Sigmoid colon (tissue), 7 donors: ENCODE measurements around the gene TNFSF15. TPM values are rescaled to one million over a fixed set of nuclear protein-coding genes. Genes with fewer than 3 reads are reported as not detected.

Source experiments
- DNase-seq: peaks from one replicate; pipeline ENCODE4 v3.0.0-alpha.2; 2019
- H3K27ac ChIP-seq, 4 donors: fragments of 200-600 bp; sonication (generic); one replicate each; pipeline ENCODE4 v1.5.1; 2016 to 2019; ENCODE audit warnings: mild to moderate bottlenecking in 1 of 4
- H3K27me3 ChIP-seq, 3 donors: fragments of 200-600 bp; sonication (generic); one replicate each; pipeline ENCODE4 v1.5.1; 2019; ENCODE audit warnings: mild to moderate bottlenecking in 1 of 3
- H3K36me3 ChIP-seq, 4 donors: fragments of 200-600 bp; sonication (generic); one replicate each; pipeline ENCODE4 v1.5.1; 2016 to 2019
- H3K4me1 ChIP-seq, 4 donors: fragments of 200-600 bp; sonication (generic); one replicate each; pipeline ENCODE4 v1.5.1; 2017 to 2019
- H3K4me3 ChIP-seq, 4 donors: fragments of 200-600 bp; sonication (generic); one replicate each; pipeline ENCODE4 v1.5.1; 2017 to 2019; ENCODE audit warnings: mild to moderate bottlenecking in 2 of 4, moderate library complexity in 1 of 4
- H3K9me3 ChIP-seq, 4 donors: fragments of 200-600 bp in 3 of 4; sonication (generic) in 3 of 4; one replicate each; pipeline versions ENCODE4 v1.5.1 to v1.6.1; 2013 to 2019
- EP300 ChIP-seq, 4 donors: sonication (generic); formaldehyde crosslinking; IDR thresholded peaks; one replicate each; pipeline ENCODE4 v1.6.1; 2017; ENCODE audit warnings: antibody characterized with exemption in 4 of 4
- POLR2A ChIP-seq, 2 donors: fragments of 450-650 bp; IDR thresholded peaks; one replicate each; pipeline ENCODE4 v1.6.1; 2016; ENCODE audit warnings: antibody characterized with exemption in 2 of 2, mild to moderate bottlenecking in 2 of 2, moderate library complexity in 2 of 2
- POLR2AphosphoS5 ChIP-seq, 4 donors: sonication (generic); formaldehyde crosslinking; IDR thresholded peaks; one replicate each; pipeline ENCODE4 v1.6.1; 2017; ENCODE audit warnings: antibody characterized with exemption in 4 of 4
- WGBS, 2 donors: extraction: QIAGEN DNeasy Blood & Tissue Kit; methylation state at CpG; one replicate each; pipeline ENCODE4 v1.1.7; 2013; 5-methylcytosine and 5-hydroxymethylcytosine counted together
- intact Hi-C: fragments of 100-400 bp; cut with DNase I; formaldehyde crosslinking; loops from one replicate; pipeline ENCODE4 v1.15.1; 2023
- polyA plus RNA-seq, 3 donors: library from polyadenylated mRNA; stranded (reverse); fragments of 200-250 nt; gene quantifications; one replicate each; pipeline ENCODE4 v1.2.3, GENCODE V29; 2013
- total RNA-seq, 4 donors: library from RNA; depleted of rRNA; stranded (reverse); fragments of >200 nt; gene quantifications; one replicate each; pipeline ENCODE4 v1.1.0, GENCODE V29; 2016
- TF ChIP-seq, protein P1 (sequence below), 4 experiments: fragments of 450-650 bp in 3 of 4; fragments of 200-600 bp in 1 of 4; IDR thresholded peaks; one replicate each; pipeline ENCODE4 v1.5.1; 2016 to 2019; ENCODE audit warnings: antibody characterized with exemption in 4 of 4, mild to moderate bottlenecking in 3 of 4, moderate library complexity in 2 of 4
- donor health status: healthy with polysubstance abuse.
- donor health status: Bipolar disorder and iron deficiency.
- donor health status: healthy.

TNFSF15 gene
- total and polyA plus RNA-seq, 7 donors = 0.60 to 13.2 (median 2.3) TPM

DNA sequence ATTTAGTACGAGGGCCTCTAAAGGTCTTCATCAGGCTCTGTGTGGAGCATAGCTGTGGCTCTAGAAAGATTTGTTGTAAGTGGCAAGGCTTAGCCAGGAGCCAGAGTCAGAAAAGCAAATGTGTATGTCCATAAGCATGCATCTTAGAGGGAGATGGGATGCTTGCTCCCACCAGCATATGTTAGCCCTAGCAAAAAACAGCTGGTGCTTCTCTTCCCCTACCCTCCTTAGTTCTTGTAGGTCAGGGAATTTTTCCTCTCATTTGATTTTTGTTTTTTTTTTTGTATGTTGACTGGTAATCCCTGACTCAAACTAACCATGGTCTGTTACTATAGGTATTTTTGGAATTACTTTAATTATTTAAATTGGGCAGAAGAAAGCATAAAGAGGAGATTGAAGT is 7.7 kb downstream of the TNFSF15 start:
- no peaks in the 10 kb centered on the region for H3K27me3 ChIP-seq
- TF ChIP-seq, protein P1, sequence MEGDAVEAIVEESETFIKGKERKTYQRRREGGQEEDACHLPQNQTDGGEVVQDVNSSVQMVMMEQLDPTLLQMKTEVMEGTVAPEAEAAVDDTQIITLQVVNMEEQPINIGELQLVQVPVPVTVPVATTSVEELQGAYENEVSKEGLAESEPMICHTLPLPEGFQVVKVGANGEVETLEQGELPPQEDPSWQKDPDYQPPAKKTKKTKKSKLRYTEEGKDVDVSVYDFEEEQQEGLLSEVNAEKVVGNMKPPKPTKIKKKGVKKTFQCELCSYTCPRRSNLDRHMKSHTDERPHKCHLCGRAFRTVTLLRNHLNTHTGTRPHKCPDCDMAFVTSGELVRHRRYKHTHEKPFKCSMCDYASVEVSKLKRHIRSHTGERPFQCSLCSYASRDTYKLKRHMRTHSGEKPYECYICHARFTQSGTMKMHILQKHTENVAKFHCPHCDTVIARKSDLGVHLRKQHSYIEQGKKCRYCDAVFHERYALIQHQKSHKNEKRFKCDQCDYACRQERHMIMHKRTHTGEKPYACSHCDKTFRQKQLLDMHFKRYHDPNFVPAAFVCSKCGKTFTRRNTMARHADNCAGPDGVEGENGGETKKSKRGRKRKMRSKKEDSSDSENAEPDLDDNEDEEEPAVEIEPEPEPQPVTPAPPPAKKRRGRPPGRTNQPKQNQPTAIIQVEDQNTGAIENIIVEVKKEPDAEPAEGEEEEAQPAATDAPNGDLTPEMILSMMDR (IDR thresholded peaks at IDR 0.05) = no peak
- TF ChIP-seq POLR2A (IDR thresholded peaks at IDR 0.05) (no peak), POLR2AphosphoS5 (IDR thresholded peaks at IDR 0.05) (no peak), EP300 (IDR thresholded peaks at IDR 0.05) (no peak)

DNA sequence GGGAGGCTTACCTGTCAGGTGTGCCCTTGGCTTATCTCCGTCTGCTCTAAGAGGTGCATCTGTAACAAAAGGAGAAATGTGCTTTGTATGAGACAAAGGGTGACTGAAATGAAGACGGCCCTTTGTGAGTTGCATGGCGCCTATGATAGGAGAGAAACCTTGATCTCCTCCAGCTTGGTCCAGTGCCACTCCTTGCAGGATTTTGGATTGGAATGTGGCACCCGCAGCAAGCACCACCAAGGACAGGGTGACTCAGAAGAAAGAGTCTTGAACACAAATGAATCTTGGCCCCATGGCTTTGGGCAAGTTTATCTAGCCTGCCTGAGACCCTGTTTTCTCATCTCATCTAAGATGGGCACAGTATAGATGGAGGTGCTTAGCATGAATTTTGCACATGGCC is 13.4 kb downstream of the TNFSF15 start:
- Histone ChIP-seq H3K36me3 (no peaks in the 10 kb centered on the region), H3K27ac (no peak overlapping the region), H3K4me3 (no peak overlapping the region), H3K9me3 (no peaks in the 10 kb centered on the region), H3K4me1 (no peaks in the 10 kb centered on the region), H3K27me3 (no peaks in the 10 kb centered on the region)
- DNase-seq = no peak
- WGBS, 2 donors = 96% methylated on average over 4 of the region's 4 CpGs
- intact Hi-C loops = no loop called here
- TF ChIP-seq POLR2AphosphoS5 (IDR thresholded peaks at IDR 0.05) = no peak
- TF ChIP-seq, protein P1 (IDR thresholded peaks at IDR 0.05) = no peak
- TF ChIP-seq POLR2A (IDR thresholded peaks at IDR 0.05) = no peak
- no peak for TF ChIP-seq EP300 (IDR thresholded peaks at IDR 0.05)

More for the DNA sequence above, 7.7 kb downstream of the TNFSF15 start:
- Histone ChIP-seq H3K27ac (no peak overlapping the region), H3K4me1 (no peaks in the 10 kb centered on the region), H3K36me3 (no peaks in the 10 kb centered on the region), H3K9me3 (no peaks in the 10 kb centered on the region), H3K4me3 (no peak overlapping the region)
- no peak for DNase-seq
- WGBS, 2 donors = 91 to 92% methylated on average over 1 of the region's 1 CpG
- intact Hi-C loops = no loop called here

DNA sequence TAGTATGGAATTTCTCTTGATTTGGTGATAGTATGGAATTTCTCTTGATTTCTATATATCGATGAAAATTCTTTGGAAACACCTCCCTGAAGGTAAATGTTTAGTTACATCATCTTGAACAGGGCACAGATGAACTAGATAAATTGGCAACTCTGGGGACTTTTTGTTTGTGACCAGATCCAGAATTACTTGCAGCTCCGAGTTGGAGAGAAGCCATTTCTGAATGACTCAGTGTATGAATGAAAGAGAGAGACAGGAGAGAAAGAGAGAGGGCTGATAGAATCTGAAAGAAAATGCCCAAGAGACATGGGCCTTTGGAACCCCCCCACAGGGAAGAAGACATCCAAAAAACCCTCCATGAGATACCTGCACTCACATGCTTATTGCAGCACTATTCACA is 14.1 kb downstream of the TNFSF15 start:
- DNase-seq = no peak
- intact Hi-C loops = no loop called here

DNA sequence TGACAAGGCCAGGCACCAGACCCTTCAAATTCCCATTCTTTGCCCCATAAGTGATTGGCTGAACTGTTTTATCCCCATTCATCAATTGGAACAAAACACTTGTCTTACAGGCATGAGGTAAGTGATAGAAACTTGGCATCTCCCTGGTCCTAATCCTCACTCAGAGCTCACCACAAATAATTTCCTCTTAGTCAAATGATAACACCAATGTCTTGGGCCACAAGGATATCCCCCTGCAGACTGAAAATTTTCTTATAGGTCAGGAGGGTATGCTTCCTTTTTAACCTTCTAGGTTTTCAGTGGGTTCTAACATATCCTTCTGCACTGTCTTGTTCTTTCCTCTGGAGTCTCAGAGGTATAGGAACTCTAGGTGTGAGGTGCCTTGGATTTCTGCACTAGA is 14.5 kb downstream of the TNFSF15 start:
- DNase-seq = no peak
- intact Hi-C loops = no loop called here
- no peaks in the 10 kb centered on the region for H3K27me3 ChIP-seq
- H3K9me3 ChIP-seq = no peaks in the 10 kb centered on the region
- TF ChIP-seq POLR2A (IDR thresholded peaks at IDR 0.05) (no peak), EP300 (IDR thresholded peaks at IDR 0.05) (no peak), POLR2AphosphoS5 (IDR thresholded peaks at IDR 0.05) (no peak)
- TF ChIP-seq, protein P1 (IDR thresholded peaks at IDR 0.05) = no peak
- no peak overlapping the region for H3K27ac ChIP-seq
- no peaks in the 10 kb centered on the region for H3K36me3 ChIP-seq
- no peak overlapping the region for H3K4me3 ChIP-seq
- H3K4me1 ChIP-seq = no peaks in the 10 kb centered on the region

More for the DNA sequence above, 14.1 kb downstream of the TNFSF15 start:
- no peak for TF ChIP-seq EP300 (IDR thresholded peaks at IDR 0.05)
- TF ChIP-seq, protein P1 (IDR thresholded peaks at IDR 0.05) = no peak
- no peak for TF ChIP-seq POLR2AphosphoS5 (IDR thresholded peaks at IDR 0.05)
- no peaks in the 10 kb centered on the region for H3K36me3 ChIP-seq
- H3K4me3 ChIP-seq = no peak overlapping the region
- no peaks in the 10 kb centered on the region for H3K4me1 ChIP-seq
- no peaks in the 10 kb centered on the region for H3K9me3 ChIP-seq
- H3K27ac ChIP-seq = no peak overlapping the region
- H3K27me3 ChIP-seq = no peaks in the 10 kb centered on the region
- WGBS, 2 donors = 92% methylated on average over 2 of the region's 2 CpGs

DNA sequence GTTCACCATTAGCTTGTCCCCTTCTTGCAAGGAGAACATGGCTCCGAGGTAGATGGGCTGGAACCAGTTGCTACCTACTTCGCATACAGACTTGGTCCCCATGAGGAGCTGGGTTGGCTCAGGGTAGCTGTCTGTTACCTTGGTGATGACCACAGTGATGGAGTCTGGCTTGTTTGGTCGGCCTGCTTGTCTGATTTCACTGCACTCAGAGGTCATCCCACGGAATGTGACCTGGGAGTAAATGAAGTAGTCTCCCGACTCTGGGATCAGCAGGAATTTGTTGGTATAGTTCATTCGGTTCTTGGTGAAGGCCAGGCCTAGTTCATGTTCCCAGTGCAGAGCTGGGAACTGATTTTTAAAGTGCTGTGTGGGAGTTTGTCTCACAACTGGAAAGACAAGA is 15.3 kb downstream of the TNFSF15 start:
- Histone ChIP-seq H3K27ac (no peak overlapping the region), H3K9me3 (no peaks in the 10 kb centered on the region), H3K4me3 (no peak overlapping the region), H3K4me1 (no peaks in the 10 kb centered on the region), H3K36me3 (no peaks in the 10 kb centered on the region), H3K27me3 (no peaks in the 10 kb centered on the region)
- TF ChIP-seq POLR2A (IDR thresholded peaks at IDR 0.05) (no peak), EP300 (IDR thresholded peaks at IDR 0.05) (no peak), POLR2AphosphoS5 (IDR thresholded peaks at IDR 0.05) (no peak)
- TF ChIP-seq, protein P1 (IDR thresholded peaks at IDR 0.05) = no peak
- WGBS, 2 donors = 83 to 91% methylated on average over 6 of the region's 6 CpGs
- no peak for DNase-seq
- intact Hi-C loops = no loop called here
